A673 (cell line): Measurements from ENCODE around the gene ANKRD37. TPM values are rescaled to one million over a fixed set of nuclear protein-coding genes. Genes with fewer than 3 reads are reported as not detected.
A peak's percentile ranks its signal among the peaks of the same experiment; 100 is the strongest.

Experiments
- Bru-seq: library from RNA; stranded (reverse); fragments of 400-500 nt; gene quantifications from one replicate; lab custom pipeline; 2021; lab: Mats Ljungman, UMichigan
- BruChase-seq, 2 experiments: library from RNA; stranded (reverse); fragments of 400-500 nt; gene quantifications; one replicate each; lab custom pipeline; 2021; lab: Mats Ljungman, UMichigan
- BruUV-seq: library from RNA; stranded (reverse); fragments of 400-500 nt; replicated peaks from 2 replicates; lab custom pipeline; 2021; lab: Mats Ljungman, UMichigan
- CTCF ChIA-PET: fragments of 300-600 bp; sonication (Branson Sonifier 250); formaldehyde crosslinking; loops from one replicate; lab custom pipeline; 2022; ENCODE audit warnings: antibody characterized with exemption; lab: Charles Lee
- POLR2A ChIA-PET: fragments of 300-600 bp; sonication (Branson Sonifier 250); formaldehyde crosslinking; loops from one replicate; lab custom pipeline; 2022; ENCODE audit warnings: antibody characterized with exemption; ENCODE audit not compliant: low non-redundant PET; lab: Charles Lee
- DNase-seq: peaks from one replicate; pipeline ENCODE4 v3.0.0-alpha.2; 2015; ENCODE audit warnings: low spot score
- H3K27ac ChIP-seq: fragments of 200-600 bp; sonication (generic); 2 replicates; pipeline ENCODE4 v1.5.1; 2016; ENCODE audit warnings: mixed run types, low read depth, mild to moderate bottlenecking, mixed read lengths, antibody characterized with exemption, low read length; ENCODE audit not compliant: poor library complexity, severe bottlenecking
- H3K27me3 ChIP-seq: fragments of 200-600 bp; sonication (generic); replicated peaks from 2 replicates; pipeline ENCODE4 v1.6.1; 2017; ENCODE audit warnings: mixed run types, low read depth, mild to moderate bottlenecking, mixed read lengths, antibody characterized with exemption, low read length; ENCODE audit not compliant: insufficient read depth, poor library complexity
- H3K36me3 ChIP-seq: fragments of 200-600 bp; sonication (generic); 2 replicates; pipeline ENCODE4 v1.6.1; 2016; ENCODE audit warnings: mixed run types, mild to moderate bottlenecking, mixed read lengths, antibody characterized with exemption, low read length; ENCODE audit not compliant: insufficient read depth, poor library complexity, severe bottlenecking
- H3K4me1 ChIP-seq: fragments of 200-600 bp; sonication (generic); 2 replicates; pipeline ENCODE4 v1.6.1; 2017; ENCODE audit warnings: mixed run types, mild to moderate bottlenecking, mixed read lengths, antibody characterized with exemption, low read length; ENCODE audit not compliant: insufficient read depth, poor library complexity, severe bottlenecking
- H3K4me3 ChIP-seq: fragments of 200-600 bp; sonication (generic); 2 replicates; pipeline ENCODE4 v1.5.1; 2016; ENCODE audit warnings: low read depth, mixed run types, mild to moderate bottlenecking, mixed read lengths, low read length; ENCODE audit not compliant: poor library complexity, severe bottlenecking
- H3K9me3 ChIP-seq: fragments of 200-600 bp; sonication (generic); 2 replicates; pipeline ENCODE4 v1.6.1; 2016; ENCODE audit warnings: mixed run types, low read depth, mild to moderate bottlenecking, mixed read lengths, antibody characterized with exemption, low read length; ENCODE audit not compliant: poor library complexity, severe bottlenecking
- EZH2 ChIP-seq: fragments of 200-600 bp; sonication (generic); IDR thresholded peaks from 2 replicates; pipeline ENCODE4 v1.6.1; 2017; ENCODE audit warnings: borderline replicate concordance, low read depth, mild to moderate bottlenecking, mixed read lengths, antibody characterized with exemption, low read length; ENCODE audit not compliant: poor library complexity, severe bottlenecking
- intact Hi-C: fragments of 100-400 bp; cut with micrococcal nuclease; formaldehyde crosslinking; loops from one replicate; pipeline ENCODE4 v1.10.0; 2022; ENCODE audit not compliant: unreplicated experiment
- long read RNA-seq: library from polyadenylated mRNA; stranded (forward); transcript quantifications from one replicate; pipeline ENCODE4 v2.0.0, GENCODE V29; 2022
- total RNA-seq: library from RNA; stranded (reverse); gene quantifications from 2 replicates; pipeline ENCODE4 v1.2.3, GENCODE V29; 2021
- TF ChIP-seq, protein P1 (sequence below): fragments of 300-800, 200-600 bp; sonication (generic); conservative IDR thresholded peaks from 2 replicates; pipeline ENCODE4 v1.5.1; 2017; ENCODE audit warnings: low read depth, mild to moderate bottlenecking, antibody characterized with exemption, low read length, moderate library complexity, mixed read lengths

Gene ANKRD37, protein sequence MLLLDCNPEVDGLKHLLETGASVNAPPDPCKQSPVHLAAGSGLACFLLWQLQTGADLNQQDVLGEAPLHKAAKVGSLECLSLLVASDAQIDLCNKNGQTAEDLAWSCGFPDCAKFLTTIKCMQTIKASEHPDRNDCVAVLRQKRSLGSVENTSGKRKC
- total RNA-seq (0.72 TPM in 1 of 2 replicates, not detected in the other), Bru-seq, nascent RNA (percentile 32 among the genes with signal in this experiment), BruChase-seq, experiment 1, labeled RNA remaining after a 2-hour chase (percentile 29 among the genes with signal in this experiment), BruChase-seq, experiment 2, labeled RNA remaining after a 6-hour chase (percentile 13 among the genes with signal in this experiment)
- long read RNA-seq = 0 reads

DNA sequence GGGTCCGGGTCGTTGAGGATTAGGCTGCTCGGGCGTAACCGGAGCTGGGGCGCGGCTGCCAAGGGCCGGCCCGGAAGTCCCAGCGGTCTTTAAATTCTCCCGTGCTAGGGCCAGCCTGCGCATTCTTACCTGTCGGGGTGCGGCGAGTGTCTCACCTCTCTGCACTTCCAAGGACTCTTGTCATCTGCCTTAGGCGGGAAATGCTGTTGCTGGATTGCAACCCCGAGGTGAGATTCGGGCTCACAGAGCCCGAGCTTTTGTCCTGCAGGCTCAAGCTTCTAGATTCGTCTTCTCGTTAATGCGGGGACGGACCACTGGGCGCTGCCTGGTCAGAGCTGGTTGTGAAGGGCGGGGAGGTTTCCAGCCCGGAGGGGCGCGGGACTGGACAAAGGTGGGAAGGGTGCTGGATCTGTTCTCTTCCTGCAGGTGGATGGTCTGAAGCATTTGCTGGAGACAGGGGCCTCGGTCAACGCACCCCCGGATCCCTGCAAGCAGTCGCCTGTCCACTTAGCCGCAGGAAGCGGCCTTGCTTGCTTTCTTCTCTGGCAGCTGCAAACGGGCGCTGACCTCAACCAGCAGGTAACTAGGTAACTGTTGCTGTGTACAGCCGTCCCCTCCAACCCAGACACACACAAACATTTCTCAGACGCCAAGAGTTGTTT lies at the start of gene ANKRD37:
Gene ANKRD37, plus strand, starts transcription at position 118 of the 662 bp plus-strand sequence. Its CDS starts 83 bp downstream, at position 201.
- Histone ChIP-seq H3K36me3 (no peaks in the 10 kb centered on the region), H3K27ac (peak within 1 kb of the TSS; percentile 93), H3K27me3 (no peaks in the 10 kb centered on the region), H3K4me1 (peaks cover 18% of the 10 kb centered on the region), H3K9me3 (no peaks in the 10 kb centered on the region), H3K4me3 (peak within 1 kb of the TSS; percentile 62)
- ChIA-PET POLR2A (no interaction called here), CTCF (no interaction called here)
- no TSS peak for BruUV-seq
- no peak for DNase-seq
- intact Hi-C loops = loop anchor here (5.0 kb wide), 1 partner anchor 190 kb away; the partner anchor contains the start of gene SNX25
- TF ChIP-seq, protein P1, sequence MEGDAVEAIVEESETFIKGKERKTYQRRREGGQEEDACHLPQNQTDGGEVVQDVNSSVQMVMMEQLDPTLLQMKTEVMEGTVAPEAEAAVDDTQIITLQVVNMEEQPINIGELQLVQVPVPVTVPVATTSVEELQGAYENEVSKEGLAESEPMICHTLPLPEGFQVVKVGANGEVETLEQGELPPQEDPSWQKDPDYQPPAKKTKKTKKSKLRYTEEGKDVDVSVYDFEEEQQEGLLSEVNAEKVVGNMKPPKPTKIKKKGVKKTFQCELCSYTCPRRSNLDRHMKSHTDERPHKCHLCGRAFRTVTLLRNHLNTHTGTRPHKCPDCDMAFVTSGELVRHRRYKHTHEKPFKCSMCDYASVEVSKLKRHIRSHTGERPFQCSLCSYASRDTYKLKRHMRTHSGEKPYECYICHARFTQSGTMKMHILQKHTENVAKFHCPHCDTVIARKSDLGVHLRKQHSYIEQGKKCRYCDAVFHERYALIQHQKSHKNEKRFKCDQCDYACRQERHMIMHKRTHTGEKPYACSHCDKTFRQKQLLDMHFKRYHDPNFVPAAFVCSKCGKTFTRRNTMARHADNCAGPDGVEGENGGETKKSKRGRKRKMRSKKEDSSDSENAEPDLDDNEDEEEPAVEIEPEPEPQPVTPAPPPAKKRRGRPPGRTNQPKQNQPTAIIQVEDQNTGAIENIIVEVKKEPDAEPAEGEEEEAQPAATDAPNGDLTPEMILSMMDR = no peak
- no peak for TF ChIP-seq EZH2

DNA sequence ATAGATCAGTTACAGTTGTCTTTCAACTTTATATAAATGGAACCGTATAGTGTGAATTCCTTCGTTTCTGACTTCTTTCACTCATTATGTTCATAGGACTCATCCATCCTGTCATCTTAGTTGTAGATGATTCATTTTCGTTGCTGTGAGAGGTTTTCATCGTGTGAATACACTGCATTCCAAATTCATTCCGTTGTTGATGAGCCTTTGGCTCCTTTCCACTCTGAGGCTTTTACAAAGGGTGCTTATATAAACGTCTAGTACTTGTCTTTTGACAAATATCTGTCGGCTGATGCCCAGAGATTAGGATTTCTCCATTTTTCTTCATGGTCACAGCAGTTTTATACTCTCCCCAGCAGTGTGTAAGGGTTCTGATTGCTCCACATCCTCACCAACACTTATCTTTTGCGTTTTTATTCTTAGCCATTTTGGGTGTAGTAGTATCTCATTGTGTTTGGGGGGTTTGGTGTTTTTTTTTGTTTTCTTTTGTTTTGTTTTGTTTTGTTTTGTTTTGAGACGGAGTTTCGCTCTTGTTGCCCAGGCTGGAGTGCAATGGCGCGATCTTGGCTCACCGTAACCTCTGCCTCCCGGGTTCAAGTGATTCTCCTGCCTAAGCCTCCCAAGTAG lies 49.6 kb upstream of the ANKRD37 start:
- no peak for DNase-seq
- no peaks in the 10 kb centered on the region for H3K4me1 ChIP-seq
- intact Hi-C loops = no loop called here
- BruUV-seq = no TSS peak
- H3K4me3 ChIP-seq = no peak overlapping the region
- H3K27ac ChIP-seq = no peak overlapping the region
- H3K27me3 ChIP-seq = no peaks in the 10 kb centered on the region
- H3K36me3 ChIP-seq = no peaks in the 10 kb centered on the region
- ChIA-PET CTCF (no interaction called here), POLR2A (no interaction called here)
- TF ChIP-seq, protein P1 = no peak
- no peak for TF ChIP-seq EZH2
- H3K9me3 ChIP-seq = no peaks in the 10 kb centered on the region

DNA sequence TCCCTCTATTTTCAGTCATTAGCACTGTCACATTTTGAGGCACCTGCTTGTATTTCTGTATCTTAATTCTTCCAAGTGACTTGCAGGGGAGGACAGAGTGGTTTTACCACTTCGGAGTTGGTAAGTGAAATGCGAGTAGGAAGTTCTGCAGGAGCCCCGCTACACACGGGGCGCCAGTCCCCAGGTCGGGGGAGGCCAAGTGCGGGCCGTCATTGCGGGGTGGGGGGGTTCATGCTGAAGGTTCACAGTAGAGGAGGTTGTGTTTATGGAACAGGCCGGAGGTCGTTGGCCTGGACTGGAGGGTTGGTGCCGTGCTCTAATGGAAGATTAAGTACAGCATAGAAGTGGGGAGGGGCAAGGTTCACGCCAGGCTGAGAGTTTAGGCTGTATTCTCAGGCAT lies 45.0 kb upstream of the ANKRD37 start:
- no peaks in the 10 kb centered on the region for H3K36me3 ChIP-seq

More for the DNA sequence above, 45.0 kb upstream of the ANKRD37 start:
- intact Hi-C loops = no loop called here
- H3K4me3 ChIP-seq = no peak overlapping the region
- H3K27me3 ChIP-seq = no peaks in the 10 kb centered on the region
- TF ChIP-seq EZH2 = no peak
- TF ChIP-seq, protein P1 = no peak
- H3K4me1 ChIP-seq = no peaks in the 10 kb centered on the region
- ChIA-PET POLR2A (interaction anchor here (0.5 kb wide), 1 partner anchor 44 kb away, joined by 3 read pairs; the partner anchor contains the start of gene LRP2BP), CTCF (no interaction called here)
- H3K9me3 ChIP-seq = no peaks in the 10 kb centered on the region
- BruUV-seq = no TSS peak
- H3K27ac ChIP-seq = no peak overlapping the region
- no peak for DNase-seq
